ENCODE measurements around the gene ENPP6. TPM values are rescaled to one million over a fixed set of nuclear protein-coding genes. Genes with fewer than 3 reads are reported as not detected.

Gene ENPP6
- total RNA-seq, 1 donor from 2014 or later, result not detected

GRCh38 chr4:184262901-184263300, 45.2 kb upstream of the ENPP6 start:
- TF ChIP-seq CTCF (conservative IDR thresholded peaks at IDR 0.05), result no peak
- Mint-ChIP-seq H3K36me3 (ENCODE audit: low read depth) (no peaks in the 10 kb centered on the region), H3K4me3 (no peak overlapping the region), H3K27me3 (ENCODE audit: low read depth) (no peaks in the 10 kb centered on the region), H3K27ac (ENCODE audit: unreplicated experiment) (no peak overlapping the region), H3K4me1 (peaks cover 19% of the 10 kb centered on the region), H3K9me3 (no peaks in the 10 kb centered on the region)
- no peak for DNase-seq (ENCODE audit: low read depth, low spot score)

- Mint-ChIP-seq H3K9me3 (no peaks in the 10 kb centered on the region), H3K27ac (ENCODE audit: unreplicated experiment) (no peak overlapping the region), H3K4me1 (peaks cover 19% of the 10 kb centered on the region), H3K4me3 (no peak overlapping the region), H3K27me3 (ENCODE audit: low read depth) (no peaks in the 10 kb centered on the region), H3K36me3 (ENCODE audit: low read depth) (no peaks in the 10 kb centered on the region)
- TF ChIP-seq CTCF (conservative IDR thresholded peaks at IDR 0.05), result no peak
- DNase-seq (ENCODE audit: low read depth, low spot score), result no peak
Measured at GRCh38 chr4:184261246-184261645, 43.6 kb upstream of the ENPP6 start.

GRCh38 chr4:184259866-184260265, 42.2 kb upstream of the ENPP6 start:
- H3K36me3 Mint-ChIP-seq (ENCODE audit: low read depth), result no peaks in the 10 kb centered on the region
- H3K27me3 Mint-ChIP-seq (ENCODE audit: low read depth), result no peaks in the 10 kb centered on the region
- no peak overlapping the region for H3K4me3 Mint-ChIP-seq
- H3K27ac Mint-ChIP-seq (ENCODE audit: unreplicated experiment), result no peak overlapping the region
- H3K9me3 Mint-ChIP-seq, result no peaks in the 10 kb centered on the region
- TF ChIP-seq CTCF (conservative IDR thresholded peaks at IDR 0.05), result no peak
- H3K4me1 Mint-ChIP-seq, result peaks cover 30% of the 10 kb centered on the region
- DNase-seq (ENCODE audit: low read depth, low spot score), result no peak

GRCh38 chr4:184259081-184259480, 41.4 kb upstream of the ENPP6 start:
- Mint-ChIP-seq H3K27me3 (ENCODE audit: low read depth) (no peaks in the 10 kb centered on the region), H3K4me1 (peaks cover 28% of the 10 kb centered on the region), H3K36me3 (ENCODE audit: low read depth) (no peaks in the 10 kb centered on the region), H3K27ac (ENCODE audit: unreplicated experiment) (no peak overlapping the region), H3K4me3 (no peak overlapping the region), H3K9me3 (no peaks in the 10 kb centered on the region)
- no peak for TF ChIP-seq CTCF (conservative IDR thresholded peaks at IDR 0.05)
- DNase-seq (ENCODE audit: low read depth, low spot score), result no peak

GRCh38 chr4:184255871-184256642, 38.4 kb upstream of the ENPP6 start:
- Mint-ChIP-seq H3K4me3 (no peak overlapping the region), H3K27ac (ENCODE audit: unreplicated experiment) (peak overlapping the region; percentile 10), H3K36me3 (ENCODE audit: low read depth) (peaks cover 4% of the 10 kb centered on the region), H3K4me1 (peaks cover 25% of the 10 kb centered on the region), H3K27me3 (ENCODE audit: low read depth) (no peaks in the 10 kb centered on the region), H3K9me3 (peaks cover 2% of the 10 kb centered on the region)
- no peak for TF ChIP-seq CTCF (conservative IDR thresholded peaks at IDR 0.05)
- DNase-seq (ENCODE audit: low read depth, low spot score), result no peak
